ENCODE data around the gene HLA-DQA1.
"Not testable (repeated sequence)": the region's sequence is repeated elsewhere in the genome, so short reads cannot be mapped to it uniquely, and the experiment has no call there.

HLA-DQA1 gene

DNA sequence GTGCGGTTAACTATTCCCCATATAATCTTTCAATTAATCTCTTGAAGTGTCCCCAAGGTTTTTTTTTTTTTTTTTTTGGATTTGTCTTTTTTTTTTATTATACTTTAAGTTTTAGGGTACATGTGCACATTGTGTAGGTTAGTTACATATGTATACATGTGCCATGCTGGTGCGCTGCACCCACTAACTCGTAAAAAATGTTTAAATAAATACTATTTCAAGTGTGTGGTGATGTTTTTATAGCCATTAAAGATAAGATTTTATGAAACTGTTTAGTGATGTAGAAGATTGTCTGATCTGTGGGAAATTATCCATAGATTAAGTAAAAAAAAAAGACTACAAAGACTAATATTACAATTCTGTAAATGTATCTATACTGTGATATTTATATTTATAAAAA lies 12.6 kb upstream of the HLA-DQA1 start:
- H3K36me3 Mint-ChIP-seq (ENCODE audit: low read depth) = no peaks in the 10 kb centered on the region
- H3K27ac Mint-ChIP-seq = no peak overlapping the region
- H3K4me1 Mint-ChIP-seq = no peaks in the 10 kb centered on the region
- DNase-seq = no peak
- H3K27me3 Mint-ChIP-seq (ENCODE audit: low read depth, poor library complexity) = peaks cover 3% of the 10 kb centered on the region
- H3K9me3 Mint-ChIP-seq = no peaks in the 10 kb centered on the region
- H3K4me3 Mint-ChIP-seq = no peak overlapping the region
- TF ChIP-seq, protein P1, sequence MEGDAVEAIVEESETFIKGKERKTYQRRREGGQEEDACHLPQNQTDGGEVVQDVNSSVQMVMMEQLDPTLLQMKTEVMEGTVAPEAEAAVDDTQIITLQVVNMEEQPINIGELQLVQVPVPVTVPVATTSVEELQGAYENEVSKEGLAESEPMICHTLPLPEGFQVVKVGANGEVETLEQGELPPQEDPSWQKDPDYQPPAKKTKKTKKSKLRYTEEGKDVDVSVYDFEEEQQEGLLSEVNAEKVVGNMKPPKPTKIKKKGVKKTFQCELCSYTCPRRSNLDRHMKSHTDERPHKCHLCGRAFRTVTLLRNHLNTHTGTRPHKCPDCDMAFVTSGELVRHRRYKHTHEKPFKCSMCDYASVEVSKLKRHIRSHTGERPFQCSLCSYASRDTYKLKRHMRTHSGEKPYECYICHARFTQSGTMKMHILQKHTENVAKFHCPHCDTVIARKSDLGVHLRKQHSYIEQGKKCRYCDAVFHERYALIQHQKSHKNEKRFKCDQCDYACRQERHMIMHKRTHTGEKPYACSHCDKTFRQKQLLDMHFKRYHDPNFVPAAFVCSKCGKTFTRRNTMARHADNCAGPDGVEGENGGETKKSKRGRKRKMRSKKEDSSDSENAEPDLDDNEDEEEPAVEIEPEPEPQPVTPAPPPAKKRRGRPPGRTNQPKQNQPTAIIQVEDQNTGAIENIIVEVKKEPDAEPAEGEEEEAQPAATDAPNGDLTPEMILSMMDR (IDR thresholded peaks at IDR 0.05) = no peak

DNA sequence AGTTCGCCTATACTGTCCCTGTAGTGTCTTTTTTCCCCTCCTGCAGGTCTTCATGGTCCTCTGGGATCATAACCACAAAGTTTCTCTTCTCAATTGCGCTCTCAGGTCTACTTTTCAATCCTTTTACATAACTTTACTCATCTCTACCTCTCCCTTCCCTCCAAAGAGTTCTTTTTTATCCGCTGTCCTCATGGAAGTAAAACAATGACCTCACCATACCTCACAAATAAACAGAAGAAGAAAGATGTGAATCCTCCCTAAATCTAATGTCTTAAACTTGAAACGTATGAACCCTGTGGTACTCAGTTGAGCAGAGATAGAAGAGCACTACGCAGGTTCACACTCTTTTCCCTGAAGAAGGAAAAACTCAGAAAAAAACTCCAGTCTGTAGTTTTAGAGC lies 12.1 kb upstream of the HLA-DQA1 start:
- TF ChIP-seq, protein P1 (IDR thresholded peaks at IDR 0.05) = no peak

DNA sequence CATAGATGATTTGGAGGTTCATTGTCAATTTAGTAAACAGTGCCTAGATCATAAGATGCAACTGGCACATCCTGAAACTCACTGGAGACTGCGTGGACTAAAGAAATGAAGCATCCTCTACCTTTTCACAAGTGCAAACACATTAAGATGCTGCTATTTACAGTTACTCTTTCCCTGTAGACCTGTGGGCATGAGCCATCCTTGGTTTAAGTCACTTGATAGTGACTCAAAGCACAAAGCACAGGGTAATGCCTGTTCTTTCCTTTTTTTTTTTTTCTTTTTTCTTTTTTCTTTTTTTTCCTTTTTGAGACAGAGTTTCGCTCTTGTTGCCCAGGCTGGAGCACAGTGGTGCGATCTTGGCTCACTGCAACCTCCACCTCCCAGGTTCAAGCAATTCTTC lies 10.0 kb upstream of the HLA-DQA1 start:
- H3K27ac Mint-ChIP-seq = no peak overlapping the region
- H3K27me3 Mint-ChIP-seq (ENCODE audit: low read depth, poor library complexity) = peaks cover 4% of the 10 kb centered on the region
- TF ChIP-seq, protein P1 (IDR thresholded peaks at IDR 0.05) = no peak
- H3K4me1 Mint-ChIP-seq = no peaks in the 10 kb centered on the region
- DNase-seq = no peak
- H3K36me3 Mint-ChIP-seq (ENCODE audit: low read depth) = no peaks in the 10 kb centered on the region
- H3K9me3 Mint-ChIP-seq = peaks cover 10% of the 10 kb centered on the region
- no peak overlapping the region for H3K4me3 Mint-ChIP-seq

More for the DNA sequence above, 12.1 kb upstream of the HLA-DQA1 start:
- Mint-ChIP-seq H3K4me1 (no peaks in the 10 kb centered on the region), H3K27ac (no peak overlapping the region), H3K27me3 (ENCODE audit: low read depth, poor library complexity) (peaks cover 4% of the 10 kb centered on the region), H3K36me3 (ENCODE audit: low read depth) (no peaks in the 10 kb centered on the region), H3K4me3 (no peak overlapping the region), H3K9me3 (peaks cover 1% of the 10 kb centered on the region)
- no peak for DNase-seq

DNA sequence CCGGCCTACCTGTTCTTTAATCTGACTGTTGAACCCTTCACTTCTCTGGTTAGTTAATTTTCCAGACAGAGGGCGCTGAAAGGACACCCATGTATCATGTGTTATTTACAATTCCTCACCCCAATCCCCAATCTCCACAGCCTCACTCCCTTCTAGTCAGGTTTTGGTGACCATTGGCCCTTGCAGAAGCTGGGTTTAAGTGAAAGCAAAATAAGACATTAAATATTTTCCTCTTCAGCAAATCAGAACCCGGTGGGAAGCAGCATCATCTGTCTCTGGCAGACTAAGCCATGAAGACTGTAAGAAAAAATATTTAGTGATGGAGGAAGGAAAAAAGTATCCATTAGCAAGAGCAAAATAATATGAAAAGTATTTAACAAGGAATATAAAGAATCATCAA lies 9.4 kb upstream of the HLA-DQA1 start:
- Mint-ChIP-seq H3K4me3 (no peak overlapping the region), H3K4me1 (no peaks in the 10 kb centered on the region), H3K27ac (peak overlapping the region; percentile 24), H3K36me3 (ENCODE audit: low read depth) (no peaks in the 10 kb centered on the region), H3K27me3 (ENCODE audit: low read depth, poor library complexity) (peaks cover 4% of the 10 kb centered on the region), H3K9me3 (peaks cover 10% of the 10 kb centered on the region)
- TF ChIP-seq, protein P1 (IDR thresholded peaks at IDR 0.05) = no peak
- peak; percentile 17 for DNase-seq

DNA sequence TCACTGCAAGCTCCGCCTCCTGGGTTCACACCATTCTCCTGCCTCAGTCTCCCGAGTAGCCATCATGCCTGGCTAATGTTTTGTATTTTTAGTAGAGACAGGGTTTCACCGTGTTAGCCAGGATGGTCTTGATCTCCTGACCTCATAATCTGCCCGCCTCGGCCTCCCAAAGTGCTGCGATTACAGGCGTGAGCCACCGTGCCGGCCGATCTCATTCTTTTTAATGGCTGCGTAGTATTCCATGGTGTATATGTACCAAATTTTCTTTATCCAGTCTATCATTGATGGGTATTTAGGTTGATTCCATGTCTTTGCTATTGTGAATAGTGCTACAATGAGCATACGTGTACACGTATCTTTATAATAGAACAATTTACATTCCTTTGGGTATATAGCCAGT lies 7.4 kb upstream of the HLA-DQA1 start:
- H3K4me3 Mint-ChIP-seq; DNase-seq; H3K4me1 Mint-ChIP-seq; H3K27ac Mint-ChIP-seq; H3K27me3 Mint-ChIP-seq (ENCODE audit: low read depth, poor library complexity); H3K36me3 Mint-ChIP-seq (ENCODE audit: low read depth): not testable (repeated sequence)
- H3K9me3 Mint-ChIP-seq = peaks cover 10% of the 10 kb centered on the region

DNA sequence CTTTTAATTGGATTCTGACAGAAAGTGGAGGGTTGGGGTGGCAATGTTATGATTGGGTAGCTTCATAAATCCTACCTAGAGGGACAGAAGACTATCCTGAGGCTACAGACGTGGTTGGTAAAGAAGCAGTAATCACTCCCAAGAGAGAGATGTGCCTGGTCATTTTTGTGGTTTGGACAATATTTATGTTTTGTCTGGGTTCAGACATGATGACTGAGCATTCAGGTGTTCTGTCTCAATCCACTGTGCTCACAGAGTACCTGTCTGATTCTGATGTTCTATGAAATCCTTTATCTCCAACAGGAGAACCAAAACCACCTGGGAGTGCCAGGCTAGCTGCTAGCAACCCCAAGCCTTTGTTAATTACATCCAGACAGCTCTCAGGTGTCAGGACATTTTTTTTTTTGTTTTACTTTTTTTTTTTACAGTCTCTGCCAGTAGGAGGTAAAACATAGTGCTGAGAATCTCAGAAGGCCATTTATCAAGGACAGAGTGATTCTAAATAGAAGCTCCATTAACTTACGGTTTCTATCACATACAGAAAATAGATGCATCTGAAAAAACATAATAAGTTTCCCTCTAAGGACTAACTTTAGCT lies 1.6 kb upstream of the HLA-DQA1 start:
- no peak for DNase-seq
- TF ChIP-seq, protein P1 (IDR thresholded peaks at IDR 0.05) = no peak
- Mint-ChIP-seq H3K4me3 (no peak overlapping the region), H3K4me1 (peaks cover 24% of the 10 kb centered on the region), H3K27ac (no peak overlapping the region), H3K9me3 (peaks cover 4% of the 10 kb centered on the region), H3K27me3 (ENCODE audit: low read depth, poor library complexity) (peaks cover 5% of the 10 kb centered on the region), H3K36me3 (ENCODE audit: low read depth) (no peaks in the 10 kb centered on the region)

All from nephron progenitor cell (in vitro differentiated cells).